ENCODE data around the gene SRGAP1. TPM values are rescaled to one million over a fixed set of nuclear protein-coding genes. Genes with fewer than 3 reads are reported as not detected.

Gene SRGAP1
- total RNA-seq, 1 donor, result 25.8 TPM

DNA sequence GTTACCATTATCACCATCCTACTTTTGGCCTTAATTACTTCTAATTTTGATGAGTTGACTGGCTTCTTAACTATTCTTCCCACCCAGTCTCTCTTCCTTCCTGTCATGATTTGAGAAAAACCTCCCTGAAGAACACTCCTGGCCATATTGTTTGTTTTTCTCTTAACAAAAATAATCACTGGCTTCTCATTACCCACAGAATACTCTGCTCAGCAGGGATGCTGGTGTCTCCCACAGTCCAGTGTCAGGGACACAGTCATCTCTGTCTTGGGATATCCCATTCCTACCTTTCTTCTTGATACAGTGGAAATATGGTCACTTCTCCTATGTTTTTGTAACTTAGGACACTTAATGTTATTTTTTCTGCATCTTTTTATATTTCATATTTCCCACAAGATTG, 103.7 kb downstream of the SRGAP1 start:
- no peak for DNase-seq (ENCODE audit: low read depth)
- no peak for TF ChIP-seq CTCF (IDR thresholded peaks at IDR 0.05; ENCODE audit: insufficient read depth, low read length)
- H3K4me3 ChIP-seq (ENCODE audit: low read depth, low read length), result no peak overlapping the region

- TF ChIP-seq CTCF (IDR thresholded peaks at IDR 0.05; ENCODE audit: insufficient read depth, low read length), result no peak
- H3K4me3 ChIP-seq (ENCODE audit: low read depth, low read length), result no peak overlapping the region
- DNase-seq (ENCODE audit: low read depth), result peak; percentile 57
Observed at GRCh38 chr12:63949902-63950301, 105.4 kb downstream of the SRGAP1 start.

DNA sequence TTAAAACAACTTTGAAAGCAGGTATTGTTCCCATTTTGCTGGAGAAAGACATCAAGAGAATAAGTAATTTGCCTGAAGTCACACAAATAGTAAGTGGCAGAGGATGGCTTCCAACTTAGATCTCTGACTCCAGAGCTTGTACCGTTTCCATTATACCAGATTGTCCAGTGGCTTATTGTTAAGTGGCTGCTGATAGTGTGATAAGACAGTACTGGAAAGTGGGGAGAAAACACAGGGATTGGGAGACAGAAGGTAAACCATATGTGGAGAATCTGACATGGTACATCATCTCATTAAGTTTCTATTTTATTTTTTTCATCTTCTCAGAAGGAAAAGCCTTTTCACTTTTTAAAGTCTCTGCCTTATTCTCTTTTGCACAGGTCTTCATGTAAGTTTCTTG, 108.5 kb downstream of the SRGAP1 start:
- no peak for TF ChIP-seq CTCF (IDR thresholded peaks at IDR 0.05; ENCODE audit: insufficient read depth, low read length)
- no peak for DNase-seq (ENCODE audit: low read depth)

GRCh38 chr12:63955831-63956666, 111.5 kb downstream of the SRGAP1 start:
- TF ChIP-seq CTCF (IDR thresholded peaks at IDR 0.05; ENCODE audit: insufficient read depth, low read length), result no peak
- no peak overlapping the region for H3K4me3 ChIP-seq (ENCODE audit: low read depth, low read length)
- DNase-seq (ENCODE audit: low read depth), result peak; percentile 54

More for the DNA sequence above, 108.5 kb downstream of the SRGAP1 start:
- H3K4me3 ChIP-seq (ENCODE audit: low read depth, low read length), result no peak overlapping the region

DNA sequence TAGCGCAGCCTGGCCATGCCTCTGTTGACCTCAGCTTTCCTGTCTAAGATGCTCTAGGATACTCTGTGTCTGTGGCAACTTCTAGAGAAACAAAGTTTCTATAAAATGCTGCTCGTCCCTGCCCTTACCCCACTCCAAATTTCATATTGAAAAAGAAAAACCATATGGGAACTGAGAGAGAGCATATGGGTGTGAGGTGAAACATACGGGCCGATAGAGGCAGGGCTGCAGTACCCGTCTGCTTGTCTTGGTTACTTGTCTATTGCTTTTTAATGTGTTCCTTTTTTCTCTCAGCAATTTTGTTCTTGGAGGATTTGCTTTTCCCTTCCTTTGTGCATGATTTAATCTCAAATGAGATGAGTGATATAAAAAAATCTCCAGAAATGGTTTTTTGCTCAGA, 113.0 kb downstream of the SRGAP1 start:
- H3K4me3 ChIP-seq (ENCODE audit: low read depth, low read length), result no peak overlapping the region
- DNase-seq (ENCODE audit: low read depth), result no peak
- no peak for TF ChIP-seq CTCF (IDR thresholded peaks at IDR 0.05; ENCODE audit: insufficient read depth, low read length)

GRCh38 chr12:63958876-63959580, 114.5 kb downstream of the SRGAP1 start:
- H3K4me3 ChIP-seq (ENCODE audit: low read depth, low read length), result no peak overlapping the region
- no peak for DNase-seq (ENCODE audit: low read depth)
- TF ChIP-seq CTCF (IDR thresholded peaks at IDR 0.05; ENCODE audit: insufficient read depth, low read length), result no peak
